Tongue (tissue), 2 donors: Measurements from ENCODE around the gene PDE3B. TPM values are rescaled to one million over a fixed set of nuclear protein-coding genes. Genes with fewer than 3 reads are reported as not detected.
"Not testable (repeated sequence)": the region's sequence is repeated elsewhere in the genome, so short reads cannot be mapped to it uniquely, and the experiment has no call there.

Source experiments
- DNase-seq: peaks from one replicate; pipeline ENCODE4 v3.0.0-alpha.2; 2015
- total RNA-seq: library from RNA; depleted of rRNA; stranded (reverse); fragments of >200 nt; gene quantifications from one replicate; pipeline ENCODE4 v1.2.3, GENCODE V29; 2014

PDE3B gene
- total RNA-seq: 14.8 TPM

- peak; percentile 88 for DNase-seq
Measured at GRCh38 chr11:14643697-14644225, at the start of gene PDE3B. Gene PDE3B, plus strand, starts transcription at chr11:14643804. Its CDS starts 272 bp downstream, at chr11:14644076.

GRCh38 chr11:14595261-14595660 is 48.3 kb upstream of the PDE3B start:
- DNase-seq: not testable (repeated sequence)

- no peak for DNase-seq
Measured at GRCh38 chr11:14607713-14608112, 35.9 kb upstream of the PDE3B start.

GRCh38 chr11:14609902-14610301 is 33.7 kb upstream of the PDE3B start:
- DNase-seq: no peak

GRCh38 chr11:14611939-14612338 is 31.7 kb upstream of the PDE3B start:
- no peak for DNase-seq

- DNase-seq: no peak
Measured at GRCh38 chr11:14612694-14613093, 30.9 kb upstream of the PDE3B start.

- no peak for DNase-seq
Measured at GRCh38 chr11:14614091-14614622, 29.4 kb upstream of the PDE3B start.

GRCh38 chr11:14617241-14618027 is 26.2 kb upstream of the PDE3B start:
- DNase-seq: no peak

GRCh38 chr11:14618060-14618459 is 25.5 kb upstream of the PDE3B start:
- no peak for DNase-seq

GRCh38 chr11:14619603-14620531 is 23.7 kb upstream of the PDE3B start:
- DNase-seq: peak; percentile 37

- no peak for DNase-seq
Measured at GRCh38 chr11:14622223-14622954, 21.2 kb upstream of the PDE3B start.

GRCh38 chr11:14623036-14623435 is 20.6 kb upstream of the PDE3B start:
- DNase-seq: no peak

- DNase-seq: no peak
Measured at GRCh38 chr11:14625586-14626205, 17.9 kb upstream of the PDE3B start.

GRCh38 chr11:14626650-14627049 is 17.0 kb upstream of the PDE3B start:
- DNase-seq: no peak

- not testable (repeated sequence) for DNase-seq
Measured at GRCh38 chr11:14633506-14634224, 9.9 kb upstream of the PDE3B start.

GRCh38 chr11:14634813-14635212 is 8.8 kb upstream of the PDE3B start:
- DNase-seq: no peak

- no peak for DNase-seq
Measured at GRCh38 chr11:14635546-14635945, 8.1 kb upstream of the PDE3B start.

GRCh38 chr11:14636119-14636518 is 7.5 kb upstream of the PDE3B start:
- no peak for DNase-seq

- DNase-seq: no peak
Measured at GRCh38 chr11:14637868-14638409, 5.7 kb upstream of the PDE3B start.

- DNase-seq: peak; percentile 13
Measured at GRCh38 chr11:14638561-14638960, 5.0 kb upstream of the PDE3B start.
